ENCODE measurements around the gene GPR132. TPM values are rescaled to one million over a fixed set of nuclear protein-coding genes. Genes with fewer than 3 reads are reported as not detected.

The GPR132 gene
- total and polyA plus RNA-seq, 2 of the 13 experiments (the other 11 are each of a cell fraction or from before 2014, with no cell fraction given), result not detected

DNA sequence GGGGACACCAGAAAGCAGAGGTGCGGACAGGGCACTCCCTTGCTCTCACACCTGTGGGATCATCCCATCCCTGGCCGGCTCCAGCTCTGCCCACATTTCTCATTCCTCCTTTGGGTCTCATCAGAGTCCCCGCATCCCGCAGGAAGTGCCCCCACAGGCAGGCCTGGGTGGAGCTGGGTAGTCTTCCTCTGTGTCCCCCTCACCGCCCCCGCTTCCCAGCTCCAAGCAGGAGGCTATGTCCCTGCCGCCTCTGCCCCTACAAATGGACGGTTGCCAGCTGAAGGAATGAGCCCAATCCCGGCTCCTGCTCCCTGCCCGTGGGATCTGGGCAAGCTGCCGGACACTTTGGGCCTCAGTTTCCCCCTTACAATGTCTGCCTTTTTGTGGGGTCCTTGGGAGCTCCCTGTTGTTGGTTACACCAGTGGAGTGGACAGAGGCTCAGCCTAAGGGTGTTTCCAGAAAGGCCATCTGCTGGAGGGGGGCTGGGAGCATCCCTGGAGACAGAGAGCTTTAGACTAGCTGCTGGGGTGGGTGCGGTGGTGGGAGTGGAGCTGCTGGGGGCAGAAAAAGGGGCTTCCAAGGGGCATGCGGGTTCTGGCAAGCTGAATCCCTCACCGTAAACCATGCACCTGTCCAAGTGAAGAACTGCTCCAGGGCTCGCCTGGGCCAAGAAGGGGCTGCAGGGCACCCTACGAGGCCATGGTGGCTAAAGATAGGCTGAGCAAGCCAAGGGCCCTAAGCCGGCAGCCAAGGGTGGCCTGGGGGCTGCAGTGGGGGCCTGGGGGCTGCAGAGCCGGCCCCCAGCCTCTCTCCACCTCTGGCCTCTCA lies 7.9 kb upstream of the GPR132 start:
- Histone ChIP-seq H3K4me3 (replicated peaks in 1 of 3; ENCODE audit: insufficient read depth in 1 of 3, low read depth in 2 of 3, low read length in 3 of 3) (no peak overlapping the region), H4K20me1 (ENCODE audit: insufficient read depth, low read length) (no peaks in the 10 kb centered on the region), H3K4me2 (ENCODE audit: low read depth, low read length) (no peak overlapping the region), H3K79me2 (ENCODE audit: insufficient read depth, low read length) (no peaks in the 10 kb centered on the region), H3K4me1 (ENCODE audit: insufficient read depth, low read length) (no peaks in the 10 kb centered on the region), H3K36me3 (replicated peaks in 1 of 2; ENCODE audit: control insufficient read depth in 1 of 2, insufficient read depth in 2 of 2, low read length in 2 of 2) (no peaks in the 10 kb centered on the region), H3K27me3 (ENCODE audit: control insufficient read depth in 1 of 2, insufficient read depth in 2 of 2, low read length in 2 of 2) (peaks cover 12 to 76% of the 10 kb centered on the region in 2 experiments; a peak in 4 of 5 replicates), H3K27ac (ENCODE audit: extremely low read length, insufficient read depth, low read length) (no peak overlapping the region), H3K9ac (ENCODE audit: insufficient read depth, low read depth, low read length) (no peak overlapping the region), H3K9me3 (ENCODE audit: low read length) (no peaks in the 10 kb centered on the region), H2AFZ (ENCODE audit: low read length) (no peak overlapping the region)
- in situ Hi-C loops (cut with HindIII; ENCODE audit: extremely low pct_ligation_motif_present, low pct_unique_long_range_greater_than_20kb) (no loop called here), intact Hi-C loops (cut with micrococcal nuclease; ENCODE audit: unreplicated experiment) (no loop called here)
- TF ChIP-seq ZFAT (CRISPR knock-in tag; conservative IDR thresholded peaks at IDR 0.05) (no peak), SALL1 (CRISPR knock-in tag; IDR thresholded peaks at IDR 0.05) (no peak), KDM5A (IDR thresholded peaks at IDR 0.05; ENCODE audit: borderline replicate concordance, low read length) (no peak), ZNF260 (CRISPR knock-in tag; IDR thresholded peaks at IDR 0.05; ENCODE audit: borderline replicate concordance, low read depth) (no peak), MYNN (CRISPR knock-in tag; IDR thresholded peaks at IDR 0.05; ENCODE audit: low read depth) (no peak), BORCS8-MEF2B (CRISPR knock-in tag; IDR thresholded peaks at IDR 0.05) (no peak)
- FAIRE-seq (no peak), ATAC-seq (no peak), DNase-seq (ENCODE audit: low spot score) (no peak)
- POLR2A ChIA-PET, result no interaction called here
- 33% methylated on average over 7 of the region's 18 CpGs for WGBS (ENCODE audit: low lambda C conversion rate)
- CTCF ChIA-PET (ENCODE audit: low intra/inter-chr PET ratio, low total read pairs), result no interaction called here
- no TSS peak for BruUV-seq (replicated peaks)

DNA sequence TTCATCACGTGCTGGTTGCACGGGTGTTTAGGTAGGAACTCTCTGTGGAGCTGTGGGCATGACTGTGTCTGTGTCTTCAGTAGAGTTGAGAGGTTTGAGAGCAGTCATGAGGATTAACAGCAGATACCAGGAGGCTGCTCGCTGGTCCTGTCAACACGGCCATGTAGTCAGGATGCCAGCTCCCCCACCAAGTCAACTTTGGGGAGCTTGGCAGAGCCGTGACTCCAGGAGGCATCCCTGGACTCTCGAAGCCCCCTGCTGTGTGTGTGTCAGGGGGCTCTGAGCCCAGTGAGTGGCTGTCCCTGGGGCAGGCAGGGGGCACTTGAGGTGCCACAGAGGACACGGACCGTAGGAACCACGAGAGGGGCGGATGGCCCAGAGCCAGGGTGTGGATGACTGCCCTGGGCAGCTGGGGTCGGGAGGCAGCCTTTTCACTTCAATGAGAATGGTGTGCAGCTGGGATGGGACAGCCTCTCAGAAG lies 7.2 kb upstream of the GPR132 start:
- DNase-seq (ENCODE audit: low spot score) (no peak), FAIRE-seq (no peak), ATAC-seq (no peak)
- in situ Hi-C loops (cut with HindIII; ENCODE audit: extremely low pct_ligation_motif_present, low pct_unique_long_range_greater_than_20kb), result no loop called here
- H3K4me1 ChIP-seq (ENCODE audit: insufficient read depth, low read length), result no peaks in the 10 kb centered on the region
- BruUV-seq (replicated peaks), result no TSS peak
- intact Hi-C loops (cut with micrococcal nuclease; ENCODE audit: unreplicated experiment), result no loop called here
- no peak overlapping the region for H3K4me2 ChIP-seq (ENCODE audit: low read depth, low read length)
- H4K20me1 ChIP-seq (ENCODE audit: insufficient read depth, low read length), result no peaks in the 10 kb centered on the region
- H3K4me3 ChIP-seq (replicated peaks in 1 of 3; ENCODE audit: insufficient read depth in 1 of 3, low read depth in 2 of 3, low read length in 3 of 3), result no peak overlapping the region
- peaks cover 12 to 80% of the 10 kb centered on the region in 2 experiments; a peak in 4 of 5 replicates for H3K27me3 ChIP-seq (ENCODE audit: control insufficient read depth in 1 of 2, insufficient read depth in 2 of 2, low read length in 2 of 2)
- CTCF ChIA-PET (ENCODE audit: low intra/inter-chr PET ratio, low total read pairs), result no interaction called here
- H3K79me2 ChIP-seq (ENCODE audit: insufficient read depth, low read length), result no peaks in the 10 kb centered on the region
- H3K9me3 ChIP-seq (ENCODE audit: low read length), result no peaks in the 10 kb centered on the region
- H3K9ac ChIP-seq (ENCODE audit: insufficient read depth, low read depth, low read length), result no peak overlapping the region
- POLR2A ChIA-PET, result no interaction called here
- H3K36me3 ChIP-seq (replicated peaks in 1 of 2; ENCODE audit: control insufficient read depth in 1 of 2, insufficient read depth in 2 of 2, low read length in 2 of 2), result no peaks in the 10 kb centered on the region
- no peak overlapping the region for H3K27ac ChIP-seq (ENCODE audit: extremely low read length, insufficient read depth, low read length)
- WGBS (ENCODE audit: low lambda C conversion rate), result 5% methylated on average over 7 of the region's 11 CpGs
- H2AFZ ChIP-seq (ENCODE audit: low read length), result no peak overlapping the region
- TF ChIP-seq, protein P1, sequence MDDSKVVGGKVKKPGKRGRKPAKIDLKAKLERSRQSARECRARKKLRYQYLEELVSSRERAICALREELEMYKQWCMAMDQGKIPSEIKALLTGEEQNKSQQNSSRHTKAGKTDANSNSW (CRISPR knock-in tag; IDR thresholded peaks at IDR 0.05; ENCODE audit: borderline replicate concordance), result no peak
- TF ChIP-seq, protein P2, sequence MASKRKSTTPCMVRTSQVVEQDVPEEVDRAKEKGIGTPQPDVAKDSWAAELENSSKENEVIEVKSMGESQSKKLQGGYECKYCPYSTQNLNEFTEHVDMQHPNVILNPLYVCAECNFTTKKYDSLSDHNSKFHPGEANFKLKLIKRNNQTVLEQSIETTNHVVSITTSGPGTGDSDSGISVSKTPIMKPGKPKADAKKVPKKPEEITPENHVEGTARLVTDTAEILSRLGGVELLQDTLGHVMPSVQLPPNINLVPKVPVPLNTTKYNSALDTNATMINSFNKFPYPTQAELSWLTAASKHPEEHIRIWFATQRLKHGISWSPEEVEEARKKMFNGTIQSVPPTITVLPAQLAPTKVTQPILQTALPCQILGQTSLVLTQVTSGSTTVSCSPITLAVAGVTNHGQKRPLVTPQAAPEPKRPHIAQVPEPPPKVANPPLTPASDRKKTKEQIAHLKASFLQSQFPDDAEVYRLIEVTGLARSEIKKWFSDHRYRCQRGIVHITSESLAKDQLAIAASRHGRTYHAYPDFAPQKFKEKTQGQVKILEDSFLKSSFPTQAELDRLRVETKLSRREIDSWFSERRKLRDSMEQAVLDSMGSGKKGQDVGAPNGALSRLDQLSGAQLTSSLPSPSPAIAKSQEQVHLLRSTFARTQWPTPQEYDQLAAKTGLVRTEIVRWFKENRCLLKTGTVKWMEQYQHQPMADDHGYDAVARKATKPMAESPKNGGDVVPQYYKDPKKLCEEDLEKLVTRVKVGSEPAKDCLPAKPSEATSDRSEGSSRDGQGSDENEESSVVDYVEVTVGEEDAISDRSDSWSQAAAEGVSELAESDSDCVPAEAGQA (IDR thresholded peaks at IDR 0.05; ENCODE audit: low read depth), result no peak
- TF ChIP-seq, protein P2 (CRISPR knock-in tag; IDR thresholded peaks at IDR 0.05; ENCODE audit: borderline replicate concordance), result no peak
- no peak for TF ChIP-seq ISL2 (CRISPR knock-in tag; IDR thresholded peaks at IDR 0.05)
- TF ChIP-seq NCOA2 (CRISPR knock-in tag; IDR thresholded peaks at IDR 0.05), result no peak
- TF ChIP-seq SP4 (CRISPR knock-in tag; IDR thresholded peaks at IDR 0.05), result no peak

Measured in HepG2 (cell line).